A673 (cell line): ENCODE data around the gene CDK5RAP3. TPM values are rescaled to one million over a fixed set of nuclear protein-coding genes. Genes with fewer than 3 reads are reported as not detected.

Experiments
- BruUV-seq: library from RNA; stranded (reverse); fragments of 400-500 nt; replicated peaks from 2 replicates; lab custom pipeline; 2021; lab: Mats Ljungman, UMichigan
- CTCF ChIA-PET: fragments of 300-600 bp; sonication (Branson Sonifier 250); formaldehyde crosslinking; loops from one replicate; lab custom pipeline; 2022; ENCODE audit warnings: antibody characterized with exemption; lab: Charles Lee
- POLR2A ChIA-PET: fragments of 300-600 bp; sonication (Branson Sonifier 250); formaldehyde crosslinking; loops from one replicate; lab custom pipeline; 2022; ENCODE audit warnings: antibody characterized with exemption; ENCODE audit not compliant: low non-redundant PET; lab: Charles Lee
- DNase-seq: peaks from one replicate; pipeline ENCODE4 v3.0.0-alpha.2; 2015; ENCODE audit warnings: low spot score
- H3K27ac ChIP-seq: fragments of 200-600 bp; sonication (generic); 2 replicates; pipeline ENCODE4 v1.5.1; 2016; ENCODE audit warnings: mixed run types, low read depth, mild to moderate bottlenecking, mixed read lengths, antibody characterized with exemption, low read length; ENCODE audit not compliant: poor library complexity, severe bottlenecking
- H3K27me3 ChIP-seq: fragments of 200-600 bp; sonication (generic); replicated peaks from 2 replicates; pipeline ENCODE4 v1.6.1; 2017; ENCODE audit warnings: mixed run types, low read depth, mild to moderate bottlenecking, mixed read lengths, antibody characterized with exemption, low read length; ENCODE audit not compliant: insufficient read depth, poor library complexity
- H3K36me3 ChIP-seq: fragments of 200-600 bp; sonication (generic); 2 replicates; pipeline ENCODE4 v1.6.1; 2016; ENCODE audit warnings: mixed run types, mild to moderate bottlenecking, mixed read lengths, antibody characterized with exemption, low read length; ENCODE audit not compliant: insufficient read depth, poor library complexity, severe bottlenecking
- H3K4me1 ChIP-seq: fragments of 200-600 bp; sonication (generic); 2 replicates; pipeline ENCODE4 v1.6.1; 2017; ENCODE audit warnings: mixed run types, mild to moderate bottlenecking, mixed read lengths, antibody characterized with exemption, low read length; ENCODE audit not compliant: insufficient read depth, poor library complexity, severe bottlenecking
- H3K4me3 ChIP-seq: fragments of 200-600 bp; sonication (generic); 2 replicates; pipeline ENCODE4 v1.5.1; 2016; ENCODE audit warnings: low read depth, mixed run types, mild to moderate bottlenecking, mixed read lengths, low read length; ENCODE audit not compliant: poor library complexity, severe bottlenecking
- H3K9me3 ChIP-seq: fragments of 200-600 bp; sonication (generic); 2 replicates; pipeline ENCODE4 v1.6.1; 2016; ENCODE audit warnings: mixed run types, low read depth, mild to moderate bottlenecking, mixed read lengths, antibody characterized with exemption, low read length; ENCODE audit not compliant: poor library complexity, severe bottlenecking
- EZH2 ChIP-seq: fragments of 200-600 bp; sonication (generic); IDR thresholded peaks from 2 replicates; pipeline ENCODE4 v1.6.1; 2017; ENCODE audit warnings: borderline replicate concordance, low read depth, mild to moderate bottlenecking, mixed read lengths, antibody characterized with exemption, low read length; ENCODE audit not compliant: poor library complexity, severe bottlenecking
- intact Hi-C: fragments of 100-400 bp; cut with micrococcal nuclease; formaldehyde crosslinking; loops from one replicate; pipeline ENCODE4 v1.10.0; 2022; ENCODE audit not compliant: unreplicated experiment
- total RNA-seq: library from RNA; stranded (reverse); gene quantifications from 2 replicates; pipeline ENCODE4 v1.2.3, GENCODE V29; 2021
- TF ChIP-seq, protein P1 (sequence below): fragments of 300-800, 200-600 bp; sonication (generic); conservative IDR thresholded peaks from 2 replicates; pipeline ENCODE4 v1.5.1; 2017; ENCODE audit warnings: low read depth, mild to moderate bottlenecking, antibody characterized with exemption, low read length, moderate library complexity, mixed read lengths

Gene CDK5RAP3
- total RNA-seq, 1 experiment from 2014 or later, result 172 TPM

DNA sequence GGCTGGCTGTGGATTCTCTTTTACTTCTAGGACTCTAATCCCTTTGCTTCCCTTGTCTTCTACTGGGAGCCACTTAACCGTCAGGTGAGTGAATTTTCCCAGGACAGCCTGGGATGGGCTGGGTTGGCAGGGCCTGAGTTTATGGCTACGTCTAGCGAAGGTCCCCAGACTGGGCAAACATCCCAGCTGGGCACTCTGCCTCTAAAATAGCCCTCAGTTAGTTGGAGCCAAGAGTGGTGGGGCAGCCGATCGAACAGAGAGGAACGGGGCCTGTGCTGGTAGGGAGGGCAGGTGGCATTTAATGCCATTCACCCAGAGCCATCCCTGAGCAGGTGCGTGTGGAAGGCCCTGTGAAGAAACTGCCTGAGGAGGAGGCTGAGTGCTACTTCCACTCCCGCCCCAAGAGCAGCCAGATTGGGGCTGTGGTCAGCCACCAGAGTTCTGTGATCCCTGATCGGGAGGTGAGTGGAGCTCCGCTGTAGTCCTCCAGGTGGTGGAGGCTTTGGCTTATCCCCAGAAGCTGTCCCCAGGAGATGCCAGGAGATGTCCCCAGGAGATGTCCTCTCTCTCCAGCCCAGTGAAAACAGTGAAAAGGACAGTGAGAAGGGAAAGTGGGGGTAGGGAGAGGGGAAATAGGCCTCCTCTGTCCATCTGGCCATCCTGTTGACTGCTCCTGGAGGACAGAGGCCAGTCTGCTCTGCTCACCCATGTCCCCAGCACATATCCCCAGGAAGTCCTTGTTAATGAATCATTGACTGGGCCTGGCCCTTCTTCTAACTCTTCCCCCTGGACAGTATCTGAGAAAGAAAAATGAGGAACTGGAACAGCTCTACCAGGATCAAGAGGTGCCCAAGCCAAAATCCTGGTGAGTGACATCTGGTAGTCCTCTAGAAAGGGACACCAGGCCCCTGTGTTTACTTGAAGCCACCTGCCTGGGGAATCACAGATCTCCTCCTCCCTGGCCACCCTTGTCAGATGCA, 25.1 kb upstream of the CDK5RAP3 start:
- H3K27me3 ChIP-seq, result no peaks in the 10 kb centered on the region
- CTCF ChIA-PET, result interaction anchor here (1.0 to 2.1 kb wide), 5 partner anchors 16 to 104 kb away, joined by 3 to 10 read pairs (median 5); partner anchors contain the start of genes CDK5RAP3 and SCRN2
- POLR2A ChIA-PET, result no interaction called here
- intact Hi-C loops, result loop anchor here (10.0 kb wide), 1 partner anchor 101 kb away; the partner anchor contains the start of gene SCRN2
- TF ChIP-seq, protein P1, sequence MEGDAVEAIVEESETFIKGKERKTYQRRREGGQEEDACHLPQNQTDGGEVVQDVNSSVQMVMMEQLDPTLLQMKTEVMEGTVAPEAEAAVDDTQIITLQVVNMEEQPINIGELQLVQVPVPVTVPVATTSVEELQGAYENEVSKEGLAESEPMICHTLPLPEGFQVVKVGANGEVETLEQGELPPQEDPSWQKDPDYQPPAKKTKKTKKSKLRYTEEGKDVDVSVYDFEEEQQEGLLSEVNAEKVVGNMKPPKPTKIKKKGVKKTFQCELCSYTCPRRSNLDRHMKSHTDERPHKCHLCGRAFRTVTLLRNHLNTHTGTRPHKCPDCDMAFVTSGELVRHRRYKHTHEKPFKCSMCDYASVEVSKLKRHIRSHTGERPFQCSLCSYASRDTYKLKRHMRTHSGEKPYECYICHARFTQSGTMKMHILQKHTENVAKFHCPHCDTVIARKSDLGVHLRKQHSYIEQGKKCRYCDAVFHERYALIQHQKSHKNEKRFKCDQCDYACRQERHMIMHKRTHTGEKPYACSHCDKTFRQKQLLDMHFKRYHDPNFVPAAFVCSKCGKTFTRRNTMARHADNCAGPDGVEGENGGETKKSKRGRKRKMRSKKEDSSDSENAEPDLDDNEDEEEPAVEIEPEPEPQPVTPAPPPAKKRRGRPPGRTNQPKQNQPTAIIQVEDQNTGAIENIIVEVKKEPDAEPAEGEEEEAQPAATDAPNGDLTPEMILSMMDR, result no peak
- TF ChIP-seq EZH2, result no peak
- no TSS peak for BruUV-seq
- no peaks in the 10 kb centered on the region for H3K36me3 ChIP-seq
- no peaks in the 10 kb centered on the region for H3K9me3 ChIP-seq
- no peak overlapping the region for H3K27ac ChIP-seq
- H3K4me3 ChIP-seq, result no peak overlapping the region
- peaks cover 10% of the 10 kb centered on the region for H3K4me1 ChIP-seq
- DNase-seq, result no peak

DNA sequence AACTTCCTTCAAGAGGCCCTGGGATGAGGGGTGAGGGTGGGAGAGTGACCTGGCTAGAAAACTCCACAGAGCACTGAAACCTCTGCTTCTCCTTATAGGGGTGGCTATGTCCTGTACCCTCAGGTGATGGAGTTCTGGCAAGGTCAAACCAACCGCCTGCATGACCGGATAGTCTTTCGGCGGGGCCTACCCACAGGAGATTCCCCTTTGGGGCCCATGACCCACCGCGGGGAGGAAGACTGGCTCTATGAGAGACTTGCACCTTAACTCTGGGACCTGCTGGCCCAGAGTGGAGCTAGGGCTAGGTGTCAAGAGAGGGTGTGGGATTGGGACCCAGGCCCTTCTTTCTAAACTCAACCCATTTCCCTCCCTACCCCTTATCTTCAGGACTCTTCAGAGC, 24.4 kb upstream of the CDK5RAP3 start:
- H3K36me3 ChIP-seq, result no peaks in the 10 kb centered on the region
- H3K4me1 ChIP-seq, result peaks cover 10% of the 10 kb centered on the region
- DNase-seq, result no peak
- H3K9me3 ChIP-seq, result no peaks in the 10 kb centered on the region
- ChIA-PET CTCF (interaction anchor here (0.6 to 2.1 kb wide), 11 partner anchors 10 to 105 kb away, joined by 3 to 10 read pairs (median 5); partner anchors contain the start of genes CDK5RAP3, PRR15L and SCRN2), POLR2A (no interaction called here)
- no TSS peak for BruUV-seq
- no peaks in the 10 kb centered on the region for H3K27me3 ChIP-seq
- intact Hi-C loops, result loop anchor here (10.0 kb wide), 1 partner anchor 102 kb away; the partner anchor contains the start of gene SCRN2
- no peak overlapping the region for H3K27ac ChIP-seq
- H3K4me3 ChIP-seq, result no peak overlapping the region
- TF ChIP-seq EZH2, result no peak
- TF ChIP-seq, protein P1, result no peak

DNA sequence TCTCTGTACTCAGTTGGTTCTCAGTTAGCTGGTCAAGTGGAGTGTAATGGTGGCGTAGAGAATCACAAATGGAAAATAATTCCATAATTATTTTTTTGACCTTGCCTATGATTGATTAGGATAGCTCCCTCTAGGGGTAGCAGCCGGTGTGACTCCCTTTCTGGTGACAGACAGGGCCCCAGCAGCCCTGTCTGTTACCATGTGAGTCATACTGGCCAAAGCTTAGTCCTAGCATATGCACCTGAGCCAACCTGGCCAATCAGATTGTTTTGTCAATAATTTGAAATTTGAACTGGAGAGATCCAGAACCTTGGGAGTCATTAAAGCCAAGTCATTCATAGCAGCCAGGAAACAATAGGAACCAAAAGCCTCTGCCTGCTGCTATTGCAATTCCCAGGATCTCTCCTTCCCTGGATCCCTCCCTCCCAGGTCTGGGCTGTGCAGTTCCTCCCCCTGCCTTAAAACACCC, 23.9 kb upstream of the CDK5RAP3 start:
- Histone ChIP-seq H3K9me3 (no peaks in the 10 kb centered on the region), H3K27ac (no peak overlapping the region), H3K4me3 (no peak overlapping the region), H3K27me3 (no peaks in the 10 kb centered on the region), H3K4me1 (peaks cover 9% of the 10 kb centered on the region), H3K36me3 (no peaks in the 10 kb centered on the region)
- POLR2A ChIA-PET, result no interaction called here
- intact Hi-C loops, result loop anchor here (10.0 kb wide), 1 partner anchor 102 kb away; the partner anchor contains the start of gene SCRN2
- CTCF ChIA-PET, result interaction anchor here (0.6 to 2.1 kb wide), 13 partner anchors 10 to 330 kb away, joined by 3 to 10 read pairs (median 4); partner anchors contain the start of genes CDK5RAP3, PRR15L and SCRN2
- BruUV-seq, result no TSS peak
- TF ChIP-seq, protein P1, result peak; percentile 92
- no peak for TF ChIP-seq EZH2
- DNase-seq, result peak; percentile 71
